ENCODE results near the gene KCND3.
"Not testable (repeated sequence)": the region's sequence is repeated elsewhere in the genome, so short reads cannot be mapped to it uniquely, and the experiment has no call there.

Gene KCND3

GRCh38 chr1:111802984-111803383, 186.5 kb downstream of the KCND3 start:
- no peak for DNase-seq

- no peak for DNase-seq
Observed at GRCh38 chr1:111802110-111802509, 187.4 kb downstream of the KCND3 start.

- DNase-seq: no peak
Observed at GRCh38 chr1:111801071-111801850, 188.2 kb downstream of the KCND3 start.

GRCh38 chr1:111799722-111800121, 189.7 kb downstream of the KCND3 start:
- DNase-seq: not testable (repeated sequence)

GRCh38 chr1:111798580-111798979, 190.9 kb downstream of the KCND3 start:
- DNase-seq: no peak

GRCh38 chr1:111795401-111795800, 194.1 kb downstream of the KCND3 start:
- DNase-seq: no peak

- no peak for DNase-seq
Observed at GRCh38 chr1:111793923-111794322, 195.5 kb downstream of the KCND3 start.

- no peak for DNase-seq
Observed at GRCh38 chr1:111792249-111792648, 197.2 kb downstream of the KCND3 start.

- no peak for DNase-seq
Observed at GRCh38 chr1:111791776-111792175, 197.7 kb downstream of the KCND3 start.

GRCh38 chr1:111789666-111790316, 199.7 kb downstream of the KCND3 start:
- DNase-seq: peak; percentile 65

GRCh38 chr1:111789142-111789541, 200.3 kb downstream of the KCND3 start:
- peak; percentile 57 for DNase-seq

GRCh38 chr1:111786669-111787207, 202.7 kb downstream of the KCND3 start:
- DNase-seq: no peak

- no peak for DNase-seq
Observed at GRCh38 chr1:111784273-111784901, 205.1 kb downstream of the KCND3 start.

- no peak for DNase-seq
Observed at GRCh38 chr1:111779546-111779945, 209.9 kb downstream of the KCND3 start.

GRCh38 chr1:111778541-111779051, 210.9 kb downstream of the KCND3 start:
- DNase-seq: peak; percentile 91

- DNase-seq: no peak
Observed at GRCh38 chr1:111778066-111778465, 211.4 kb downstream of the KCND3 start.

GRCh38 chr1:111777301-111777700, 212.2 kb downstream of the KCND3 start:
- no peak for DNase-seq

GRCh38 chr1:111776861-111777260, 212.6 kb downstream of the KCND3 start:
- no peak for DNase-seq

- DNase-seq: peak; percentile 85
Observed at GRCh38 chr1:111776391-111776790, 213.1 kb downstream of the KCND3 start.

- peak; percentile 45 for DNase-seq
Observed at GRCh38 chr1:111775966-111776365, 213.5 kb downstream of the KCND3 start.

GRCh38 chr1:111770916-111771315, 218.6 kb downstream of the KCND3 start:
- DNase-seq: no peak

- peak; percentile 71 for DNase-seq
Observed at GRCh38 chr1:111769517-111770146, 219.8 kb downstream of the KCND3 start.

GRCh38 chr1:111768625-111769024, 220.8 kb downstream of the KCND3 start:
- no peak for DNase-seq

Measured in fibroblast of upper back skin (primary cell).